Stimulated activated CD4-positive, alpha-beta T cell treated with anti-CD3 and anti-CD28 coated beads, Interleukin-1b, Interleukin-23, amount 100 ng/mL, for 24 hours (primary cell): Measurements from ENCODE around the gene FGD6.
"Not testable (repeated sequence)": the region's sequence is repeated elsewhere in the genome, so short reads cannot be mapped to it uniquely, and the experiment has no call there.

Experiments
- DNase-seq, 4 experiments: peaks; one replicate each; pipeline ENCODE4 v3.0.0-alpha.2; 2020; ENCODE audit warnings: low read depth in 4 of 4, low spot score in 1 of 4

The FGD6 gene

GRCh38 chr12:95235621-95236020, 18.4 kb upstream of the FGD6 start:
- DNase-seq = not testable (repeated sequence)

DNA sequence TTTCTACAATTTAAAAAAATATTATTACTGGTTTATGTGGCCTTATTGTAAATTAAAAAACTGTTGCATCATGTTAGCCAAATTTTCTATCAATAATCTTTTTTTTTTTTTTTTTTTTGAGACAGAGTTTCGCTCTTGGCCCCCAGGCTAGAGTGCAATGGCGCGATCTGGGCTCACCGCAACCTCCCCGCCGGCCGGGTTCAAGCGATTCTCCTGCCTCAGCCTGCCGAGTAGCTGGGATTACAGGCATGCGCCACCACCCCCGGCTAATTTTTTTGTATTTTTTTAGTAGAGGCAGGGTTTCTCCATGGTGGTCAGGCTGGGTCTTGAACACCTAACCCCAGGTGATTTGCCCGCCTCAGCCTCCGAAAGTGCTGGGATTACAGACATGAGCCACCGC, 16.9 kb upstream of the FGD6 start:
- DNase-seq = not testable (repeated sequence)

- no peak for DNase-seq
These were observed 13.9 kb upstream of the FGD6 start for GRCh38 chr12:95231190-95231589.

DNA sequence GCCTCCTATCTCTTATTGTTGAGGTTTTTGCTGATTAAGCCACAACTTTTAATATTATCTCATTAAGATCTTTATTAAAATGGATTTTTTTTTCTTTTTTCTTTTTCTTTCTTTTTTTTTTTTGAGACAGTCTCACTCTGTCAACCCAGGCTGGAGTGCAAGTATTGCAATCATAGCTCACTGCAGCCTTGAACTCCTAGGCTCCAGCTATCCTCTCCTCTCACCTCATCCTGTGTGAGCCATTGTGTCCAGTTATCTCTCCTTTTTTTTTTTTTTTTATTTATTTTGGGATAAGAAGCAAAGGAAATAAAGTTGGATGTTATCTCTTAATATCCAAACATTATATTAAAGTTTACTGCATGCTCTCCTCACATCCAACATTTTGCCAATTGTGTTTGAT, 13.0 kb upstream of the FGD6 start:
- no peak for DNase-seq

GRCh38 chr12:95229636-95230035, 12.4 kb upstream of the FGD6 start:
- DNase-seq = no peak

DNA sequence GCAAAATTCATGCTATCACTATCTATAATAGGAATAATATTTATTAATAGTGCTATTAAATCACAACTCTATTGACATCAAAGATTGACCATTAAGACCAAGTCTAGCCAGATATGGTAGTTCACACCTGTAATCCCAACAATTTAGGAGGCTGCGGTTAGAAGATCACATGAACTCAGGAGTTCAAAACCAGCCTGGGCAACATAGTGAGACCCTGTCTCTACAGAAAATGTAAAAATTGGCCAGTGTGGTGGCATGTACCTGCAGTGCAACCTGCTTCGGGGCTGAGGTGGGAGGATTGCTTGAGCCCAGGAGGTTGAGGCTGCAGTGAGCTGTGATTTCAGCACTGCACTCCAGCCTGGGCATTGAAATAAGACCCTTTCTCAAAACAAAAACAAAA, 11.3 kb upstream of the FGD6 start:
- DNase-seq = no peak

GRCh38 chr12:95227818-95228356, 10.6 kb upstream of the FGD6 start:
- DNase-seq = no peak

DNA sequence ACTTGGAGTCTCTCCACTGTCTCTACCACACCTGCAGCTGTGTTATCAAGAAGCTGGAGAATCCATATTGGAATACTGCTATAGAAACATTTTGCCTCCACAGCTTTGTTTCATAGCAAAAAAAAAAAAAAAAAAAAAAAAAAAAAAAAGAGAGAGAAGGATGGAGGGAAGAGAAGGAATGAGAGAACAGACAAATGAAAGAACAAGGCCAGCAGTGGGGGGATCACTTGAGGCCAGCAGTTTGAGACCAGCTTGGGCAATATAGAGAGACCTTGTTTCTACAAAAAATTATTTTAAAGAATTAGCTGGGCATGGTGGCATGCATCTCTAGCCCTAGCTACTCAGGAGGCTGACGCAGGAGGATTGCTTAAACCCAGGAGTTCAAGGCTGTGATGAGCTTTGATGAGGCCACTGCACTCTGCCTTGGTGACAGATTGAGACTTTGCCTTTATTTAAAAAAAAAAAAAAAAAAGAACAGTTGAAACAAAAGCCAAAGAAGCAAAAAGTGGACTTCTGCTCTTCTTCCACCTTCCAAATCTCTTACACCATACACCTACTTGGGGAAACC, 8.5 kb upstream of the FGD6 start:
- DNase-seq = no peak

DNA sequence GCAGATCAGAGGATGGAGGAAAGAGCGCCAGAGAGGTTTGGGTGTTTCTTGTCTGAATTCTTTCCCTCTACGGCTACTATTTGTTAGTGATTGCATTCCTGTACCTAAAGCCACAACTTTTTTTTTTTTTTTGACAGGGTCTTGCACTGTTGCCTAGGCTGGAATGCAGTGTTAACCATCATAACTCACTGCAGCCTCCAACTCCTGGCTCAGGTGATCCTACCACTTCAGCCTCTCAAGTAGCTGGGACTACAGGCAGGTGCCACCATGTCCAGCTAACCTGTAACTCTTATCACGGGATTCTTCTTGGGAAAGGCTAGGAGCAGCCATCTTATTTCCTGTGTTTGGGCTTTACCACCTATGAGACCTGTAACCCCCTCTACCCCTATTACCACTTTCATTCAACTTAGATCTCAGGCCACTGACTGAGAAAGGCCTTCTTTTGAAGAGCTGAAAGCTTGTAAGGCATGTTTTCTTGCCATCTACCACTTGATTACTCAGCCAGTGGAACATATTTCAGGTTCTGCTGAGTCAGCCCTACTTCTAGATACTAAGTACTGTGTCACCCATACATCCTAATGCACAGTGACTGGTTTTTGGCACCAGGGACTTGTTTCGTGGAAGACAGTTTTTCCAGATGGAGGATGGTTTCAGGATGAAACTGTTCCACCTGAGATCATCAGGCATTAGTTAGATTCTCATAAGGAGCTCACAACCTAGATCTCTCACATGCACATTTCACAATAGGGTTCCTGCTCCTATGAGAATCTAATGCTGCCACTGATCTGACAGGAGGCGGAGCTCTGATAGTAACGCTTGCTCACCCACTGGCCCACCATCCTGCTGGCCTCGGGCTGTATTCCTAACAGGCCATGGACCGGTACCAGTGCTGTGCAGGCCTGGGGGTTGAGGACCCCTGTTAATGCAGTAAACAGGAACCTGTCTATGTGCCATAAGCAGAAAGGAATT, 7.2 kb upstream of the FGD6 start:
- DNase-seq = no peak

DNA sequence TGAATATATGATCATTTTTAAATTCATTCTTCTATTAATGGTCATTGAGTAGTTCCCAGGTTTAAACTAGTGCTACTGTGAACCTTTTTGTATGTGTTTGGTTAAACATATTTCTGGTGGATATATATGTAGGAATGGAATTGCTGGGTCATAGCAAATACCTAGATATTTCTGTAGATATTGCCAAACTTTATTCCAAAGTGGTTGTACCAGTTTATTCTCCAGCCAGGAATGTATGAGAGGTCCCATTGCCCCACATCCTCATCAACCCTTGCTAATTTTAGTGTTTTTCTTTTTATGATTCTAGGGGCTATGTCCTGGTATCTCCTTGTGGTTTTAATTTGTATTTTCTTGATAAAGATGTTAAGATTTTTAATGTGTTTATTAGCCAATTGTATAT, 3.5 kb upstream of the FGD6 start:
- no peak for DNase-seq

DNA sequence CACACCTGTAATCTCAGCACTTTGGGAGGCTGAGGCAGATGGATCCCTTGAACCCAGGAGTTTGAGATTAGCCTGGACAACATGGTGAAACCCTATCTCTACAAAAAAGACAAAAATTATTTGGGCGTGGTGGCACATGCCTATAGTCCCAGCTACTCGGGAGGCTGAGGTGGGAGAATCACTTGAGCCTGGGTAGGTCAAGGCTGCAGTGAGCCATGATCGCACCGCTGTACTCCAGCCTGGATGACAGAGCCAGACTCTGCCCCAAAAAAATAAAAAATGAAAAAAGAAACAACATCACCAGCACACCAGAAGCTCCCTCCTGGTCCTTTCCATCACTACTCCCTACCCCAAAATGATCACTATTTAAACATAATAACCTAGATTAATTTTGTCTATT, 2.9 kb upstream of the FGD6 start:
- no peak for DNase-seq

GRCh38 chr12:95218150-95219133, 1.2 kb upstream of the FGD6 start:
- DNase-seq = peak in 2 of 4 experiments; percentile 13 to 49

DNA sequence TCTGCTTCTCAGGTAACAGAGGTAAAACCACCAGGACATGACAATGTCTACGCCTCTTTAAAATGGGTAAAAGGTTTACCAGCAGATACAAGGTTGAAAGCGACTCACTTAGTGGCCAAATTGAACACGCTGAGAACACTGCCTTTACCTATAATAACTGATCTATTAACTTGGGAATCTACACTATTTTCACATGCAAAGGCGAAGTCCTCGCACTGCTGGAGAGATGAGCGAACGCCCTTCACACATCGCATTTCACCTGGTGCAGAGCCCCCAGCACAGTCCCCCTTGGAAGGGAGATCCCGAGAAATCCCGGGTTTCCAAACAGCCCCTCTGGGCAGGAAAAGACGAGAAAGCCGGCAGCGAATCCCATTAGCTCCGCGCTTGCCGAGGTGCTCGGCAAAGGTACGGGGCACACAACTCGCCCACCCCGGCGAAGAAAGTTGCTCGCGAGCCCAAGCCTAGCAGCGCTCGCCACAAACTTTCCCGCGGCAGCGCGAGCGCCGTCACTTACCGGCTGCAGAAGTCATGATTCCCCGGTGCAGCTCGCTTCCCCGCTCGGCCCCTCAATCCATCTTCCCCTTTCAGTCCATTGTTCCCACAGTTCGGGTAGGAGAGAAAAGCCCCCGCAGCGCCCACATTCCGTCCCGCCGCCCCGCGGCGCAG, 423 bp downstream of the FGD6 start:
- no peak for DNase-seq

- no peak for DNase-seq
These were observed 1.3 kb downstream of the FGD6 start for GRCh38 chr12:95215949-95216348.

GRCh38 chr12:95214466-95214865, 2.8 kb downstream of the FGD6 start:
- DNase-seq = no peak

DNA sequence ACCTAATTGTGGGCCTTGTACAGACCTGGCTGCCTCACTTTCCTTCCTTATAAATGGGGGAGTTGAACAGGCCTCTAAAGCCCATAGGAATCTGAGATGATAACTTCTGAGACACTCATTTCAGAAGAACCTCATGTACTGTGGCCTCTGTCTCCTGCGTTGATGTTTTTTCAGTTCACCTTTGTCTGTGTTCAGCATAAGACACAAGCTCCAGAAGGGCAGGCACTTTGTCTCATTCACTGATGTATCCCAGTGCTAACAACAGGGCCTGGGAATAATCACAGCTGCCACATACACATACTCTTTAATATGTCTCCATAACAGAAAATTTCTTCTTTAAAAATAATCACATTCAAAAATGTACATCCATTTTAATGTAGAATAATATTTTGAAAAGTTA, 3.3 kb downstream of the FGD6 start:
- no peak for DNase-seq

GRCh38 chr12:95213119-95213518, 4.1 kb downstream of the FGD6 start:
- DNase-seq = no peak

- no peak for DNase-seq
These were observed 4.7 kb downstream of the FGD6 start for GRCh38 chr12:95212586-95212985.

DNA sequence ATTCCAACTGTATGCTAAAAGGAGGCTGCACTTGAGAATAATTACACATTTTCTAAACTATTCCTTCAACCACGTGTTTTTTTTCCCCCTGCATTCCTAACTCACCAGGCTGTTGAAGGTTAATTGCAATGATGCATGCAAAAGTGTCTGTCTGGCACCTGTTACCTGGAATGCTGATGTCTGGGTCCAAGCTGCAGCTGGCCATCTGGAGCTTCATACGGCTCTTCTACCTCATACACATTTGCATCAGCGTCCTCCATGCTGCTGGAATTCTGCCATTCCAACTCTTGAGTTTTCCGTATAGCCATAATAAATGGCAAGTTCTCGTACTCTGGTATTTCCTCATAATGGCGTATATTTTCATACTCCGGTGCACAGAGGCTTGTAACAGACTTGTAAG, 8.6 kb downstream of the FGD6 start:
- DNase-seq = no peak

- no peak for DNase-seq
These were observed 9.9 kb downstream of the FGD6 start for GRCh38 chr12:95207407-95207806.

GRCh38 chr12:95206916-95207315, 10.4 kb downstream of the FGD6 start:
- no peak for DNase-seq
